Right ventricle myocardium superior (tissue), 1 donor: ENCODE data around the gene PPP6R2. TPM values are rescaled to one million over a fixed set of nuclear protein-coding genes. Genes with fewer than 3 reads are reported as not detected.

Experiments
- ATAC-seq: fragments of 200-7000 bp; cut with Tn5 transposase; one replicate; pipeline ENCODE4 v1.9.1; 2020; ENCODE audit warnings: mild to moderate bottlenecking; ENCODE audit not compliant: poor library complexity
- DNase-seq: peaks from one replicate; pipeline ENCODE4 v3.0.0-alpha.2; 2020
- intact Hi-C: fragments of 100-400 bp; cut with DNase I; formaldehyde crosslinking; loops from one replicate; pipeline ENCODE4 v1.11.2; 2022
- total RNA-seq: library from RNA; stranded (reverse); fragmentation: NEBNext Ultra II Directional; extraction: Animal tissue kit (Norgen Biotek cat#: 25700); gene quantifications from one replicate; pipeline ENCODE4 v1.2.1, GENCODE V29; 2021
- donor health status: DM: no; HTN: yes; CAD: no; lungs with severe emphysema.

Gene PPP6R2
- total RNA-seq, 1 donor from 2014 or later = 40.4 TPM

- peak; percentile 28 for ATAC-seq
- intact Hi-C loops = no loop called here
- DNase-seq = peak; percentile 73
Observed at GRCh38 chr22:50303848-50304527, 39.1 kb upstream of the PPP6R2 start.

GRCh38 chr22:50304528-50305392 lies 38.4 kb upstream of the PPP6R2 start:
- DNase-seq = peak; percentile 82
- no peak for ATAC-seq
- intact Hi-C loops = no loop called here

- DNase-seq (no peak), ATAC-seq (no peak)
- intact Hi-C loops = no loop called here
Observed at GRCh38 chr22:50305393-50305922, 37.7 kb upstream of the PPP6R2 start.

GRCh38 chr22:50305923-50306566 lies 37.1 kb upstream of the PPP6R2 start:
- ATAC-seq (peak; percentile 54), DNase-seq (peak; percentile 89)
- intact Hi-C loops = no loop called here

GRCh38 chr22:50306753-50307749 lies 36.1 kb upstream of the PPP6R2 start, which contains the start of gene PLXNB2:
Gene PLXNB2 (minus strand): TSS chr22:50307646. CDS start chr22:50290584, 17,062 bp downstream.
- intact Hi-C loops = no loop called here
- peak; percentile 52 for ATAC-seq
- DNase-seq = peak; percentile 92

GRCh38 chr22:50307890-50308596 lies 35.1 kb upstream of the PPP6R2 start:
- no peak for ATAC-seq
- peak; percentile 64 for DNase-seq
- intact Hi-C loops = no loop called here

- peak; percentile 33 for ATAC-seq
- DNase-seq = peak; percentile 91
- intact Hi-C loops = no loop called here
Observed at GRCh38 chr22:50308597-50308935, 34.6 kb upstream of the PPP6R2 start.

- ATAC-seq (no peak), DNase-seq (no peak)
- intact Hi-C loops = no loop called here
Observed at GRCh38 chr22:50308986-50309600, 34.0 kb upstream of the PPP6R2 start.

GRCh38 chr22:50309601-50309991 lies 33.5 kb upstream of the PPP6R2 start:
- ATAC-seq = no peak
- no peak for DNase-seq
- intact Hi-C loops = no loop called here

GRCh38 chr22:50310031-50310722 lies 33.0 kb upstream of the PPP6R2 start:
- intact Hi-C loops = no loop called here
- DNase-seq (no peak), ATAC-seq (no peak)

- ATAC-seq (no peak), DNase-seq (no peak)
- intact Hi-C loops = no loop called here
Observed at GRCh38 chr22:50310949-50311444, 32.1 kb upstream of the PPP6R2 start.

GRCh38 chr22:50311606-50312351 lies 31.3 kb upstream of the PPP6R2 start:
- intact Hi-C loops = no loop called here
- DNase-seq = no peak

GRCh38 chr22:50312371-50312770 lies 30.8 kb upstream of the PPP6R2 start:
- no peak for ATAC-seq
- intact Hi-C loops = no loop called here
- no peak for DNase-seq

More at GRCh38 chr22:50311606-50312351, 31.3 kb upstream of the PPP6R2 start:
- no peak for ATAC-seq

- ATAC-seq (no peak), DNase-seq (no peak)
- intact Hi-C loops = no loop called here
Observed at GRCh38 chr22:50313021-50313420, 30.1 kb upstream of the PPP6R2 start.

GRCh38 chr22:50313600-50313999 lies 29.5 kb upstream of the PPP6R2 start:
- intact Hi-C loops = no loop called here
- no peak for DNase-seq
- ATAC-seq = no peak

GRCh38 chr22:50314081-50314454 lies 29.1 kb upstream of the PPP6R2 start:
- intact Hi-C loops = no loop called here
- no peak for ATAC-seq
- DNase-seq = no peak
